GM12878 (cell line): ENCODE results near the gene ACTL10. TPM values are rescaled to one million over a fixed set of nuclear protein-coding genes. Genes with fewer than 3 reads are reported as not detected.

ENCODE experiments used
- ATAC-seq: fragments of 200-7000 bp; cut with Tn5 transposase; 3 replicates; pipeline ENCODE4 v1.9.1; 2020; ENCODE audit warnings: mild to moderate bottlenecking, moderate library complexity
- BruUV-seq: library from RNA; stranded (reverse); fragments of 400-500 nt; replicated peaks from 2 replicates; lab custom pipeline; 2021; lab: Mats Ljungman, UMichigan
- CTCF ChIA-PET: fragments of 300-600 bp; sonication (Branson Sonifier 250); formaldehyde crosslinking; extraction: SDS; loops from one replicate; lab custom pipeline; 2021; ENCODE audit warnings: inconsistent platforms; lab: Yijun Ruan, JAX
- POLR2A ChIA-PET: fragments of 350-600 bp; formaldehyde crosslinking; extraction: SDS; loops from one replicate; lab custom pipeline; 2021; ENCODE audit warnings: inconsistent platforms; lab: Charles Lee
- RAD21 ChIA-PET: fragments of 300-600 bp; sonication (Branson Sonifier 250); formaldehyde crosslinking; loops from one replicate; lab custom pipeline; 2023; ENCODE audit warnings: antibody characterized with exemption; ENCODE audit not compliant: unreplicated experiment; lab: Charles Lee
- SMC1A ChIA-PET: fragments of 300-600 bp; sonication (Branson Sonifier 250); formaldehyde crosslinking; loops from one replicate; lab custom pipeline; 2023; ENCODE audit not compliant: unreplicated experiment, uncharacterized antibody; lab: Charles Lee
- DNase-seq: peaks from one replicate; pipeline ENCODE4 v3.0.0-alpha.2; 2011; ENCODE audit warnings: low read depth, low spot score
- FAIRE-seq: peaks from 3 replicates; lab custom pipeline; 2011; peaks lifted over from hg19 to GRCh38; lab: Jason Lieb, UNC
- H2AFZ ChIP-seq: 2 replicates; pipeline ENCODE4 v1.6.0; 2011; ENCODE audit warnings: low read depth, low read length, control low read depth; ENCODE audit not compliant: control insufficient read depth
- H3K27ac ChIP-seq: 2 replicates; pipeline ENCODE4 v1.5.1; 2011; ENCODE audit warnings: control low read depth; ENCODE audit not compliant: control insufficient read depth, insufficient read depth
- H3K27me3 ChIP-seq, 2 experiments: replicated peaks in 1 of 2; 2 replicates each; pipeline versions ENCODE4 v1.6.0 to v1.6.1; 2011; ENCODE audit warnings: low read length in 1 of 2; ENCODE audit not compliant: control insufficient read depth in 2 of 2, insufficient read depth in 2 of 2
- H3K36me3 ChIP-seq, 2 experiments: 2 replicates each; pipeline ENCODE4 v1.5.1; 2011; ENCODE audit warnings: low read length in 1 of 2; ENCODE audit not compliant: control insufficient read depth in 2 of 2, insufficient read depth in 2 of 2
- H3K4me1 ChIP-seq: 2 replicates; pipeline ENCODE4 v1.6.1; 2011; ENCODE audit warnings: mild to moderate bottlenecking, low read length, moderate library complexity, mixed read lengths; ENCODE audit not compliant: control insufficient read depth, insufficient read depth
- H3K4me2 ChIP-seq: 2 replicates; pipeline ENCODE4 v1.6.0; 2011; ENCODE audit warnings: control low read depth; ENCODE audit not compliant: control insufficient read depth, insufficient read depth
- H3K4me3 ChIP-seq: fragments of 200-600 bp; sonication (generic); 2 replicates; pipeline ENCODE4 v1.5.1; 2016
- H3K79me2 ChIP-seq: 2 replicates; pipeline ENCODE4 v1.6.0; 2011; ENCODE audit warnings: low read length; ENCODE audit not compliant: control insufficient read depth, insufficient read depth
- H3K9ac ChIP-seq: 2 replicates; pipeline ENCODE4 v1.8.0; 2011; ENCODE audit warnings: low read length, control low read depth, mixed read lengths; ENCODE audit not compliant: control insufficient read depth, insufficient read depth
- H3K9me3 ChIP-seq: replicated peaks from 3 replicates; pipeline ENCODE4 v1.5.1; 2011; ENCODE audit warnings: mild to moderate bottlenecking, low read length; ENCODE audit not compliant: control insufficient read depth, insufficient read depth
- H4K20me1 ChIP-seq: 2 replicates; pipeline ENCODE4 v1.6.0; 2011; ENCODE audit not compliant: control insufficient read depth, insufficient read depth
- BACH1 ChIP-seq: fragments of 450-650 bp; IDR thresholded peaks from 2 replicates; pipeline ENCODE4 v1.6.1; 2017; ENCODE audit warnings: mild to moderate bottlenecking, borderline replicate concordance
- PKNOX1 ChIP-seq: fragments of 450-650 bp; IDR thresholded peaks from 2 replicates; pipeline ENCODE4 v1.6.1; 2016; ENCODE audit warnings: mild to moderate bottlenecking
- SIX5 ChIP-seq: IDR thresholded peaks from 2 replicates; pipeline ENCODE4 v1.6.1; 2011; ENCODE audit warnings: mild to moderate bottlenecking, low read depth, low read length, moderate library complexity; ENCODE audit not compliant: severe bottlenecking
- SPI1 ChIP-seq: IDR thresholded peaks from 2 replicates; pipeline ENCODE4 v1.6.1; 2011; ENCODE audit warnings: low read depth, mild to moderate bottlenecking, low read length, moderate library complexity, borderline replicate concordance; ENCODE audit not compliant: insufficient read depth
- STAT3 ChIP-seq: IDR thresholded peaks from 2 replicates; pipeline ENCODE4 v1.6.1; 2011; ENCODE audit warnings: low read depth, low read length, improper control_type of control experiment
- WGBS: methylation state at CpG from one replicate; pipeline ENCODE4 v1.1.6; 2016; ENCODE audit warnings: low lambda C conversion rate; ENCODE audit not compliant: insufficient replicate concordance, insufficient coverage; ENCODE audit errors: missing lambda C conversion rate; 5-methylcytosine and 5-hydroxymethylcytosine counted together
- in situ Hi-C: fragments of 300-500 bp; cut with MboI; formaldehyde crosslinking; loops from 9 replicates; pipeline ENCODE4 v1.14.3; 2018; ENCODE audit warnings: mixed read lengths
- intact Hi-C: fragments of 100-400 bp; cut with micrococcal nuclease; formaldehyde crosslinking; loops from one replicate; pipeline ENCODE4 v1.14.2; 2022; ENCODE audit not compliant: unreplicated experiment
- polyA plus RNA-seq, 11 experiments: library from polyadenylated mRNA; depleted of rRNA in 4 of 11; unstranded in 6 of 11; stranded (reverse) in 5 of 11; fragments of >200 nt; fragmentation: Nextera tagmentation in 4 of 11; fragmentation: Illumina TruSeq in 1 of 11; extraction: Ambion mirVana in 4 of 11; extraction: Trizol in 1 of 11; gene quantifications; 1 replicate in 1 of 11; 2 replicates in 10 of 11; pipeline versions ENCODE4 v1.2.1 to v1.2.3, GENCODE V29; 2011 to 2016; ENCODE audit warnings: inconsistent platforms in 2 of 11, missing spikeins in 2 of 11, low read depth in 1 of 11
- total RNA-seq, 4 experiments: library from RNA; depleted of rRNA in 3 of 4; stranded (reverse); fragments of >200 nt in 3 of 4; fragmentation: Illumina TruSeq in 1 of 4; extraction: Trizol in 1 of 4; gene quantifications; 2 replicates each; pipeline versions ENCODE4 v1.2.1 to v1.2.3, GENCODE V29; 2013 to 2021

The ACTL10 gene
- total and polyA plus RNA-seq, 10 of the 15 experiments (the other 5 are each of a cell fraction or from before 2014, with no cell fraction given) = 0.12 to 5.0 (median 0.89) TPM

GRCh38 chr20:33687370-33687915, 20.7 kb downstream of the ACTL10 start:
- H3K36me3 ChIP-seq = no peaks in the 10 kb centered on the region
- FAIRE-seq = no peak
- H2AFZ ChIP-seq = no peak overlapping the region
- no peak overlapping the region for H3K9ac ChIP-seq
- 89% methylated on average over 8 of the region's 8 CpGs for WGBS
- in situ Hi-C loops (no loop called here), intact Hi-C loops (loop anchor here (5.0 to 10.0 kb wide), 2 partner anchors 90 to 307 kb away; partner anchors contain the start of gene RALY)
- DNase-seq = no peak
- ChIA-PET SMC1A (interaction anchor here (1.5 kb wide), 1 partner anchor 12 kb away, joined by 5 read pairs; no protein-coding TSS in a partner anchor), CTCF (interaction anchor here (1.1 to 5.6 kb wide), 2 partner anchors 20 to 196 kb away, joined by 3 to 38 read pairs; partner anchors contain the start of gene ACTL10), RAD21 (interaction anchor here (0.9 to 1.9 kb wide), 3 partner anchors 19 to 91 kb away, joined by 3 to 5 read pairs (median 4); partner anchors contain the start of gene PXMP4), POLR2A (interaction anchor here (1.1 kb wide), 1 partner anchor 22 kb away, joined by 3 read pairs; no protein-coding TSS in a partner anchor)
- H3K4me3 ChIP-seq = no peak overlapping the region
- H3K27ac ChIP-seq = no peak overlapping the region
- ATAC-seq = no peak
- H3K4me1 ChIP-seq = peaks cover 26% of the 10 kb centered on the region
- TF ChIP-seq PKNOX1 = peak; percentile 34; the same call in 1 of the 2 replicates
- no peak for TF ChIP-seq BACH1
- no peak for TF ChIP-seq STAT3
- TF ChIP-seq SPI1 = peak; percentile 71
- TF ChIP-seq SIX5 = no peak
- no peak overlapping the region for H3K4me2 ChIP-seq
- BruUV-seq = no TSS peak
- no peaks in the 10 kb centered on the region for H4K20me1 ChIP-seq
- no peaks in the 10 kb centered on the region for H3K9me3 ChIP-seq
- peaks cover 26% of the 10 kb centered on the region for H3K79me2 ChIP-seq
- H3K27me3 ChIP-seq = no peaks in the 10 kb centered on the region
